SU-DHL-6 (cell line): ENCODE results near the gene PTPRK.

Source experiments
- CTCF ChIP-seq: fragments of 200-600 bp; sonication (generic); IDR thresholded peaks from one replicate; pipeline ENCODE4 v1.5.1; 2017; ENCODE audit warnings: antibody characterized with exemption, mild to moderate bottlenecking, low read length, moderate library complexity; ENCODE audit not compliant: insufficient read depth, poor library complexity, severe bottlenecking
- EZH2phosphoT487 ChIP-seq: fragments of 200-600 bp; sonication (generic), shearing (Covaris generic); conservative IDR thresholded peaks from 2 replicates; pipeline ENCODE4 v1.6.1; 2018; ENCODE audit warnings: mild to moderate bottlenecking, antibody characterized with exemption, low read length, moderate library complexity, mixed read lengths

- TF ChIP-seq CTCF, result no peak
- no peak for TF ChIP-seq EZH2phosphoT487
Measured at GRCh38 chr6:128107682-128108081, 412.7 kb downstream of the PTPRK start.
